ENCODE measurements around the gene WNT5B.

DNA sequence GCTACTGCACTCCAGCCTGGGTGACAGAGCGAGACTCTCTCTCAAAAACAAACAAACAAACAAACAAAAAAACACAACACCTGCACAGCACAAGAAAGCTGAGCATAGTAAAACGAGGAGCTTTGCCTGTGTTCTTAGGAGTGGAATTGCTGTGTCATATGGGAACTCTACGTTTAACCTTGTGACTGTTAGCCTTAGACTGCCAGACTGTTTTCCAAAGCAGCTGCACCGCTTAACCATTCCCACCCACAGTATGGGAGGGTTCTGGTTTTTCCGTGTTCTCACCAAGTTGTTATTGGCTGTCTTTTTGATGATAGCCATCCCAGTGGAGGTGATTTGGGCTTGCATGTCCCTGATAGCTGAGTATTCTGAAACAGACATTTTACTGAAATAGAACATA lies 9.2 kb downstream of the WNT5B start:
- TF ChIP-seq, protein P1, sequence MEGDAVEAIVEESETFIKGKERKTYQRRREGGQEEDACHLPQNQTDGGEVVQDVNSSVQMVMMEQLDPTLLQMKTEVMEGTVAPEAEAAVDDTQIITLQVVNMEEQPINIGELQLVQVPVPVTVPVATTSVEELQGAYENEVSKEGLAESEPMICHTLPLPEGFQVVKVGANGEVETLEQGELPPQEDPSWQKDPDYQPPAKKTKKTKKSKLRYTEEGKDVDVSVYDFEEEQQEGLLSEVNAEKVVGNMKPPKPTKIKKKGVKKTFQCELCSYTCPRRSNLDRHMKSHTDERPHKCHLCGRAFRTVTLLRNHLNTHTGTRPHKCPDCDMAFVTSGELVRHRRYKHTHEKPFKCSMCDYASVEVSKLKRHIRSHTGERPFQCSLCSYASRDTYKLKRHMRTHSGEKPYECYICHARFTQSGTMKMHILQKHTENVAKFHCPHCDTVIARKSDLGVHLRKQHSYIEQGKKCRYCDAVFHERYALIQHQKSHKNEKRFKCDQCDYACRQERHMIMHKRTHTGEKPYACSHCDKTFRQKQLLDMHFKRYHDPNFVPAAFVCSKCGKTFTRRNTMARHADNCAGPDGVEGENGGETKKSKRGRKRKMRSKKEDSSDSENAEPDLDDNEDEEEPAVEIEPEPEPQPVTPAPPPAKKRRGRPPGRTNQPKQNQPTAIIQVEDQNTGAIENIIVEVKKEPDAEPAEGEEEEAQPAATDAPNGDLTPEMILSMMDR (IDR thresholded peaks at IDR 0.05): no peak
- TF ChIP-seq POLR2A (IDR thresholded peaks at IDR 0.05): no peak

Data from tibial nerve (tissue), 3 donors.